Measurements from ENCODE around the gene GALNT17.

The GALNT17 gene

DNA sequence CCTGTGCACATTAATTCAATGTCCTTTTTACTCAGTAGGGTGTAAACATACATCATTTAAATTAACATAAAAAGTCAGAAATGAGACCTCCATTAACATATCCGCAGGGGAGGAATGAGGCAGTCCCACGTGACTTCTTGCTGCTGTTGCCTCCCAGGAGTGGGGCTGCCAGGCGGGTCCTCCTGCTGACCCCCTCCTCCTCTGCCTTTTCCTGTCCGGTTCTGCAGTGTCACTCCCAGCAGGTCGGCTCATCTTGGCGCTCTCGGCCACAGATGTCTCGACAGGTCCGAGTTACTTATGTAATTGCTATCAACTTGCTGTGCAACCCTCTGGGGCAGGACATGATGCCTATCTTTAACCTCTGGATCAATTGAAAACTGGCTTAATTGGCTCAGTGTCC, 329.6 kb downstream of the GALNT17 start:
- DNase-seq (ENCODE audit: low read depth), result no peak

DNA sequence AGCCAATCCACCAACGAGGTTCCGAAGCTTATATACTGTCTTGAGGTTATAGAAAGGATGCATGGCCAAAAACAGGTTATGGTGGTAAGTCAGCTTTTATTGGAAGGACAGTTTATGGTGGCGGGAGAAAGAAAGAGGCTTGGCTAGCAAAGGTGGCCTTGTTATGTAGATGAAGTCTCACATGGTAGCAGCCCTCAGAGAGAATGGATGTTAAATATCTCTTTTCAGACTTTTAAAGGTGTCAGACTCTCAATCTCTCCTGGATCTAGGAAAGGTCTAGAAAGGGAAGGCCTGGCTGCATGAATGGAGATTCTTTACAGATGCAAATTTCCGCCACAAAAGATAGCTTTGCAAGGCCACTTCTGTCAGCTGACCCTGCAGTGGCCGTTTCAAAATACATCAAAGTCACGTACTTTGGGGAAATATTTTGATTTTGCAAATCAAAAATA, 333.8 kb downstream of the GALNT17 start:
- DNase-seq (ENCODE audit: low read depth), result no peak

DNA sequence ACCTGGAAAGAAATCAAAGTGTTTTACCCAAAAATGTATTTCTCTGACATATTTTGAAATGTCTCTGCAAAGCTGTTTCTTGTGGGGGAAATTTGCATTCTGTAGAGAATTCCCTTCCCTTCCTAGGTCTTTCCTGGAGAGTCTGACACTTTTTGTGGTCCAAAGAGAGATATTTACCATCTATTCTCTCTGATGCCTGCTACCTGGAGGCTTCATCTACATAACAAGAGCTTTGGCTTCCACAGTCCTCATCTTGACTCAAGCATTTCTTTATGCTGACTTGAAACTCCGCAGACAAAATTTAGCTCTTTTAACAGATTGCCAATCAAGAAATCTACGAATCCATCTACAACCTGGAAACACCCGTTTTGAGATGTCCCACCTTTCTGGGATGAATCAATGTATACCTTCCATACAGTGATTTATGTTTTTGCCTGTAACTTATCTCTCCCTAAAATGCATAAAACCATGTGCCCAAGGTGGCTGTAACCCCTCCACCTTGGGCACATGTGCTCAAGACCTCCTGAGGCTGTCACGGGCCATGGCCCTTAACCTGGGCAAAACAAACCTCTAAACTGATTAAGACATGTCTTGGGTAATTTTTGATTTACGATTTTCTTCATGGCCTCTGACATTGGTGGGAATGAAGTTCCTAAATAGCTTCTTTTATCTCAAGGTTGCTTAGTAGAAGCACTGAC, 334.7 kb downstream of the GALNT17 start:
- no peak for DNase-seq (ENCODE audit: low read depth)

DNA sequence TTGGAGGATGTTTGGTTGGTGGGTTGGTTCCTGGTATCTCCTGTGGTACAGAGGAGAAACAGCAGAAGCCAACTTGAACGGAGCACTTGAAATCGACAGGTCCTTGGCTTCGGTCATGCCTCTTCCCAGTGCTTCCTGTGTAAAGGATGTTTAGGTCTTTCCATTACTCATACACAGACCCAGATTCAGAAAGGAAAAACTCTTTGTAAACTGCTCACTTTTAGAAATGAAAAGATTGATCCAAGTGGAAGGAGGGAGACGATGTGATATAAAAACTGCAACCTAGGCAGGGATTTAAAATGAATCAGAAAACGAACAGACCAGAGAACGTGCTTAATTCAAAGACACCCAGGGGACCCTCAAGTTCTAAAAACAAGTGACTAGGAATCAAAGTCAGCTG, 338.4 kb downstream of the GALNT17 start:
- no peak for DNase-seq (ENCODE audit: low read depth)

DNA sequence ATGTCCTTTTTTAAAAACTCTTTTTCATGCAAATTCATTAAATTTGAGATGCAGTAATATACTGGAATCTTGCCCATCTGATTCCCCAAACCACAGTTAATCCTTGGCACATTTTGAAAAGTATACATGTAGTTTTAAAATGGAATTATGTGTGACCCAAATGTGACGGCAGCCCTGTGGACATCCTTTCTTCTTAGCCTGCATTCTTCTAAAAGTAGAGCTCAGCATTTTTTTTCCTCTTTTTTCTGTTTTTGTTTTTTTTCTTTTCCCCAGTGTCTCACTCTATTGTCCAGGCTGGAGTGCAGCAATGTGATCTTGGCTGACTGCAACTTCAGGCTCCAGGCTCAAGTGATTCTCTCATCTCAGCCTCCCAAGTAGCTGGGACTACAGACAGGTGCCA, 338.9 kb downstream of the GALNT17 start:
- no peak for DNase-seq (ENCODE audit: low read depth)

DNA sequence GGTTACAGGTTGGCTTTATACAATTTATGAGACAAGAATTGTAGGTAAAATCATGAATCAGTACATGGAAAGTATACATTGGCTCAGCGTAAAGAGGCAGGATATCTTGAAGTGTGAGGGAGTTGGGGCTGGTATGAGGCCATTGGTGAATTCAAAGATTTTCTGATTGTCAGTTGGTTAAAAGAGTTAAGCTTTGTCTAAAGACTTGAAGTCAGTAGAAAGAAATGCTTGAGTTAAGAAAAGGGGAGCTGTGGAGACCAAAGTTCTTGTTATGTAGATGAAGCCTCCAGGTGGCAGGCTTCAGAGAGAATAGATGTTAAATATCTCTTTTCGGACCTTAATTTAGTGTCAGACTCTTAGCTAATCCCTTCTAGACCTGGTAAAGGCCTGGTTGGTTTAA, 341.0 kb downstream of the GALNT17 start:
- DNase-seq (ENCODE audit: low read depth), result no peak

DNA sequence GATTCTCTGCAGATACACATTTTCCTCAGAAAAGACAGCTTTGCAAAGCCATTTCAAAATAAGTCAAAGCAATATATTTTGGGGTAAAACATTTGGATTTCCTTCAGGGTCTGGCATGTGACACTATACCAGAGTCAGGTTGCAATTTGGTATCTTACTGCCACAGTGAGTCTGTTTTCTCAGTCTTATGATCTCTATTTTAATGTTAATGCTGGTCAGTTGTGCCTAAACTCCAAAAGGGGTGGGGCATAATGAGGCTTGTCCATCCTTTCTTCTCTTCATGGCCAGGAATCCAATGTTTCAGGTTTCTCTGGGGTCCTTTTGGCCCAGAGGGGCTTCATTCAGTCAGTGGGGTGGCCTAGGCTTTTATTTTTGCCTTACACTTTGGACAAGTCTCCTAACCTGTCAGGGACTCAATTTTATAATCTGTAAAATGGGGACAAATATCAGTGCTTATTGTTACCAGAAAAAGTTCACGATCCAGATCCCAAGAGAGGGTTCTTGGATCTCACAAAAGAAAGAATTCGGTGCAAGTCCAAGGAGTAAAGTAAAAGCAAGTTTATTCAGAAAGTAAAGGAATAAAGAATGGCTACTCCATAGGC, 341.5 kb downstream of the GALNT17 start:
- no peak for DNase-seq (ENCODE audit: low read depth)

DNA sequence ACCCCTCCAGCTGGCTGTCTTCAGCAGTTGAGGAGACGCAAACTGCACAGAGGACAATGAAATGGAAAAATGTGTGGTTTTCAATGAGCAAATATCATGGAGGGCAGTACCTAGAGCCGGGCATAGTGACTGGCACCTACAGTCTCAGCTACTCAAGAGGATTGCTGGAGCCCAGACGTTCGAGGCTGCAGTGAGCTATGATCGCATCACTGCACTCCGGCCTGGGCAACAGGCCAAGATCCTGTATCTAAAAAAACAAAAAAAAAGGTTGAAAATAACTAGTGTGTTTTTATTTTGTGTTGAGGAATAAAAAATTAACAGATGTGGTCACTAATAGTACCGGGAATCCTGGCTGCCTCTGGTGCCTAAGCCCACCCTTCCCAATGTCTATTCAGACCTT, 345.5 kb downstream of the GALNT17 start:
- DNase-seq (ENCODE audit: low read depth), result no peak

DNA sequence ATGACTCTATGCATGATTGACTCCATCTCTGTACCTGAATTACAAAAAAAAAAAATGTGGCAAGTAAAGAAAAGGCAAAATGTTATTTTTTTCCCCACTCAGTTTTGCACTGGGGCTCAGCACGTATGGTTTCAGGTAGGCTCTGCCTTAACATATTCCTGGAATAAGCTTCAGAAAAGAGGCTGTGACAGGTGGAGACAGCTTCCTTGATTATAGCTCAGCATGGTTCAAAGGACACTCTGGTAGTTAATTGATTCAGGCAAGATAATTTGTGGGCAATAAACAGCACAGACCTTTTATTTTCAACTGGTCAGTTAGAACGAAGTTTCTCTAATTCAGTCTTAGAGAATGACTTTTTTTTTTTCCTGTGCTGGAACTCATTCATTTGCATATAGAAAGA, 347.3 kb downstream of the GALNT17 start:
- no peak for DNase-seq (ENCODE audit: low read depth)

DNA sequence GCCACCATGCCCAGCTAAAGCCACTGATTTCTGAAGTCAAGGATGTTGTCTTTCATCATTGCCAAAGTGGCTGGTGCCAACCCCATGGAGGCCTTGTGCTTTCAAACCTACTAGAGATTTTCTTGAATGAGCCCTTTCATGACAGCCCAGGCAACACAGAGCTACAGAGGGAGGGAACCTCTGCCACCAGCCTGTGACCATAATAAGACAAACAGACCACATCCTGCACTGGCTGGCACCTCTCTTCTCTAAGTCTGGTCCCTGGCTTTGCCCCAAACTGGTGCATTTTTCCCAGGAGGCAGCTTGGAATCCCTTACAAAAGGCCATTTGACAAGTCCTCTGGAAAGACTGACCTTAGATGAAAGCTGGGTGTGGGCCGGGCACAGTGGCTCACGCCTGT, 348.8 kb downstream of the GALNT17 start:
- no peak for DNase-seq (ENCODE audit: low read depth)

DNA sequence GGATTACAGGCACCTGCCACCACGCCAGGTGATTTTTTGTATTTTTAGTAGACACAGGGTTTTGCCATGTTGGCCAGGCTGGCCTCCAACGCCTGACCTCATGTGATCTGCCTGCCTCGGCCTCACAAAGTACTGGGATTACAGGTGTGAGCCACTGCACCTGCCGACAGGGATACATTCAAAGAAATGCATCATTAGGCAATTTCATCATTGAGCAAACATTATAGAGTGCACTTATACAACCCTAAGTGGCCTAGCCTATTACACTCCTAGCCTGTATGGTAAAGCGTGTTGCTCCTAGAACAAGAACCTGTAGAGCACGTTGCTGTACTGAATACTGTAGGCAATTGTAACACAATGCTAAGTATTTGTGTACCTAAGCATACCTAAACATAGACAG, 350.3 kb downstream of the GALNT17 start:
- no peak for DNase-seq (ENCODE audit: low read depth)

DNA sequence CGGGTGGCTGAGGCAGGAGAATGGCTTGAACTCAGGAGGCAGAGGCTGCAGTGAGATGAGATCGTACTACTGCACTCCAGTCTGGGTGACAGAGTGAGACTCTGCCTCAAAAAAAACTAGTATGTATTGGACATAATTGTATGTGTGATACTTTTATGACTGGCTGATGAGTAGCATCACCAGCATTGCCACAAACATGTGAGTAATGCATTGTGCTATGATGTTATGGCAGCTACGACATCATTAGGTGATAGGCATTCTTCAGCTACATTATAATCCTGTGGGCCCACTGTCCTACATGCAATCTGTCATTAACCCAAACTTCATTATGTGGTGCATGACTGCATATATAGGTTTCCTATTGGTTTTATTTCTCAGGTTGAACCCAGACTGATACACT, 352.4 kb downstream of the GALNT17 start:
- no peak for DNase-seq (ENCODE audit: low read depth)

DNA sequence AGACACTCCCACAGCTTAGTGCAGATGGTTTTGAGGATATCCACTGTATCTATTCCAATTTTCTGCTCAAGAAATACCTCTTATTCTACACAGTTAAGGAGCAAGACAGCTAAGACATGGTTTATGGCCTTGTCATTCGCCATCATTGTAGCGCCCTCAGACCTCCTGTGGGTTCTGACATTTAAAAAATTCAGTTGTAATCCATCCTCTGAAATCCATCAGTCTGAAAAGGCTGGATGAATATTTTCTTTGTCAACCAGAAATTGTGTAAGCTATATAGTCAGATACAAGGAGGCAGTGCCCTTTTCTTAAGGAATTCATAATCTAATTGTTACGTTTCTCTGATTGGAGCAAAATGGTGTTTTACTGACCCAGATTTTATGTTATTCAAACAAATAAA, 353.6 kb downstream of the GALNT17 start:
- no peak for DNase-seq (ENCODE audit: low read depth)

DNA sequence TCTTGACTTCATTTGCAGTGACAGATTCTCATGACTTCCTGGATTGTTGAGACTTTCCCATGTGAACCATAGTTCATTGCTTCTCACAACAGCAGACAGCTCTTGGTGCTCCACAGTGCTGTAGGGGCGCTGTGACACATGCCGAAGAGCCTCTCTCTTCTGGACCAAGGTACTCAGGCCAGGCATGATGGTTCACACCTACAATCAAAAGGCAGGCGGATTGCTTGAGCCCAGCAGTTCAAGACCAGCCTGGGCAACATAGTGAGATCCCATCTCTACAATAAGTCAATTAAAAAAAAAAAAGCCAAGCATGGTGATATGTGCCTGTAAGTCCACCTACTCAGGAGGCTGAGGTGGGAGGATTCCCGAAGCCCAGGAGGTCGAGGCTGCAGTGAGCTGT, 354.5 kb downstream of the GALNT17 start:
- no peak for DNase-seq (ENCODE audit: low read depth)

DNA sequence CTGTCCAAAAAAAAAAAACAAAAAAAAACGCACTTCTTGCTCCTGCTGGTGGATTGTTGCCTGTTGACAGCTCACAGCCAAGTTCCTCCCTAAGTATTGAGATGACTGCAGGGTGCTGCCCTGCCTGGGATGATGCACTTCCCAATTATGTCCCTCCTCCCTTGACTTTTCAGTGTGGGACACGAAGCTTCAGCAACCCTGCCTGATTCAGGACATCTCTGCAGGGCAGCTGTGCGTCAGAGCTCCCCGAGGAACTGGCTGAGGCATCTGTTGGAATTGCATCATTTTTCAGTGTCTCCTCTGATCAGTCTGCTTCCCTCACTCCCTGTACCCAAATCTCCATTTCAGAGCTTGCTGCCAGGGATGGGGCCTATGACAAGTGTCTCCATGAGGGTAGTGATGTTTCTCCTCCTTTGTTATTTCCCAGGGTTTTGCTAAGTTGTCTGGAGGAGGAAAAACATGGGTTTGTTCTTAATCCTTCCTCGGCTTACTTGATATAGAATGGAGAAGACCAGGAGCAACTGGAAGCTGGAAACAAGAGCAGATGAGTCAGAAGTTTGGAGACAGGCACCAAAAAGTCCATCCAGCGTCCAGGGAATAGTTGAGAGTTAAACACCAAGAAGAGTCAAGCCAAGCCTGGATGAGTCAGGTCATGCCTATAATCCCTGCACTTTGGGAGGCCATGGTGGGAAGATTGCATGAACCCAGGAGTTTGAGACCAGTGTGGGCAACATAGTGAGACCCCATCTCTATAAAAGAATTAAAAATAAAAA, 355.1 kb downstream of the GALNT17 start:
- no peak for DNase-seq (ENCODE audit: low read depth)

DNA sequence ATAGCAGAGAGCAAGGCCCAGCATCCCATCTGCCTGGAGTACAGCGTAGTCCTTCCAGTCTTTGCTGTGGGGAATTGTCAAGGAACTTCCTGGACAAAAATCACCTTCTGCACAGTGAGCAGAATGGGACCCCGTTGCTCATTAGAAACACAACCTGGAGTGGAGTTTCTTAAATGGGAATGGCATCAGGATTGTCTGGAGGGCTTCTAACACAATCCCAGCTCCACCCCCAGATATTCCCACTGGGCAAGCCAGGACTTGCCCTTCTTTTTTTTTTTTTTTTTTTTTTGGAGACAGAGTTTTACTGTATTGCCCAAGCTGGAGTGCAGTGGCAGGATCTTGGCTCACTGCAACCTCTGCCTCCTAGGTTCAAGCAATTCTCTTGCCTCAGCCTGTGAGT, 356.4 kb downstream of the GALNT17 start:
- no peak for DNase-seq (ENCODE audit: low read depth)

DNA sequence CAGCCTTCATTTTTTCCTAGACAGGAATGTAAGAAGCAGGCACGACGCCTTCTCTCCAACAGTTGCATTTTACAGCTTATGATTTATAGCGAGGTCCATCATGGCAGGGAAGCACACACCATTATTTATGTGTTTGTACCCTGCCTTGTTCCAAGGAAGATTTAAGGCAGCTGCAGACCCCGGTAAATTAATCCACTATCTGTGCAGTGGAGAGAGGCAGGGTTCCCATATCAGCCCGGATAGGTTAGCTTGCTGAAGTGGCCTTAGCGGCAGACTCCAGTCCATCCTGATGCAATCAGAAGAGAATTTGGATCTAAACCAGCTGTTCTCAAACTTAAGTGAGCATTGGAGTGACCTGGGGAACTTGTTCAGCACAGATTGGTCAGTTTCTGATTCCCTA, 359.4 kb downstream of the GALNT17 start:
- DNase-seq (ENCODE audit: low read depth), result no peak

DNA sequence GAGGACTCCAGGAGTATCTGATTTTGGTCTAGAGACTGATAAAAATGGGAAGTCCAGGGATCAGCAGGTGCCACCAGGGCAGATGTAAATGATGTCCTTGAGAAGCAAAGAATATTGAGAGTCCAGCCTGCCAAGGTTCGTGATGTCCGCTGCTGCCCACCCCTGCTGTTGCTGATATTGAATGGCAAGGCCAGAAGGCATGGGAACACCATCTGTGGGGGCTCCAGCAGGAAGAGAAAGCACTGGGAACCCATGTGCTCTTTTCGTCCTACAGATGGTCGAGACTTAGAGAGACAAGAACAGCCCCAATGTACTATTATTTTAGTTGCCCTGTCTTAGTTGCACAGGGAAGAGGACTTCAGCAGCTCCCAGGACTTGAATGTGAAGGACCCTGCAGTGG, 363.9 kb downstream of the GALNT17 start:
- DNase-seq (ENCODE audit: low read depth), result no peak

DNA sequence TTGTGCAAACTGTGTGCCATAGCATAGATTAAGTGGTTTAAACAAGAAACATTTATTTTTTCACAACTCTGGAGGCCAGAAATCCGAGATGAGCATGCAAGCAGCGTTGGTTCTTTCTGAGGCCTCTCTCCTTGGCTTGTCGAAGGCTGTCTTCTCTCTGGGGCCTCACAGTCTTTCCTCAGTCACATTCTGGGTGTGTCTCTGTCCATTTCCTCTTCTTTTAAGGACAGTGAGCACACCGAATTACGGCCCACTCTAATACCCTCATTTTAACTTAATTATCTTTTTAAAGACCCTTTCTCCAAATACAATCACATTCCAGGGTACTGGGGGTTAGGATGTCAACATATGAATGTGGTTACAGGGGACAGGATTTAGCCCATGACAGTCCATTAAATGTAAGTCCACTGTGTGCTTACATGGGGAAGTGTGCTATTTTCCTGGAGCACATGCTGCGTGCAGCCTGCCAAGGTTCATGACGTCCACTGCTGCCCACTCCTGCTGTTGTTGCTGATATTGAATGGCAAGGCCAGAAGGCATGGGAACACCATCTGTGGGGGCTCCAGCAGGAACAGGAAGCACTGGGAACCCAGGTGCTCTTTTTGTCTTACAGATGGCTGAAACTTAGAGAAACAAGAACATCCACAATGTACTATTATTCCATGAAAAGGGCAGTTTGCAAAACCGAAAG, 365.5 kb downstream of the GALNT17 start:
- DNase-seq (ENCODE audit: low read depth), result no peak

DNA sequence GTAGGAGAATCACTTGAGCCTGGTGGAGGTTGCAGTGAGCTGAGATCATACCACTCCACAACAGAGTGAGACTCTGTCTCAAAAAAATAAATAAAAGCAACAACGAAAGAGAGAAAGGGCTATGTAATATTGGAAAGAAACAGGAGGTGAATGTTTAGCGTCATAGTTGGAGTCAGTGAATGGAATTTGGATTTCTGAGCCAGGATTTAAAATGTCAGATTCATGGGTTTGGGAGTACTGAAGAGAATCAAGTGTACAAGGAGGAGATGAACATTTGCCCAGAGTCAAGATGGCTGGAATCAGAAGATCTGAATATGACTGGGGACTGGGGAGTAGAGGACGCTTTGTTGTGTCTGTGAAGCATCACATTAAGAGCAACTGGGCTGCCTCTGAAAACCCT, 366.4 kb downstream of the GALNT17 start:
- DNase-seq (ENCODE audit: low read depth), result no peak

DNA sequence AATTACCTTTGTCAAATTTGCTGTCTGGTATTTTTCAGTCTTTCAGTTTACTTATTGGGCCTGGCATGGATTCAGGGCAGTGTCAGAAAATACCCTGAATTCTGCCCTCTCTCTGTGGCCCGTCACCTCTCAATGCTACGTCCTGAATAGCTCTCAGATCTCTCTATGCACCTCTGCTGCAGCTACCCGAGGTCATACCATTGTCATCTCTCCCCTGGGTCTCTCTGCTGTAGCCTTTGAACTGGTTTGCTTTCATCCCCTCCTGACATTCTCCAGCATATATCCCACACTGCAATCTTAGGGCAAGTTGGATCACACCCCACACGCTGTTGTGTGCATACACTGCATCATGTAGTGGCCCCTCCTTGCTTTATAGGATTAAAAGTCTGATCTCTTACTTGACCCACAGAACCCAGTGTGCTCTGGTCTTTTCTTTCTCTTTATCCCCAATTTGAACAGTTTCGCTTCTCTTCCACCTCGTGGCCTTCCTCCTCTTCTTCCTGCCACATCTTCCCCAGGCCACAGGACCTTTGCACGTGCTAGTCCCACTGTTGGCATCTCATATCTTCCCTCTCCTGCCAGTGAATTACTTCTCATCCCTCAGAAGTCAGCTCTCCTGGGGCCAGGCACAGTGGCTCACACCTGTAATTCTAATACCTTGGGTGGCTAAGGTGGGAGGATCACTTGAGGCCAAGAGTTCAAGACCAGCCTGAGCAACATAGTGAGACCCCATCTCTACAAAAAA, 372.9 kb downstream of the GALNT17 start:
- no peak for DNase-seq (ENCODE audit: low read depth)

DNA sequence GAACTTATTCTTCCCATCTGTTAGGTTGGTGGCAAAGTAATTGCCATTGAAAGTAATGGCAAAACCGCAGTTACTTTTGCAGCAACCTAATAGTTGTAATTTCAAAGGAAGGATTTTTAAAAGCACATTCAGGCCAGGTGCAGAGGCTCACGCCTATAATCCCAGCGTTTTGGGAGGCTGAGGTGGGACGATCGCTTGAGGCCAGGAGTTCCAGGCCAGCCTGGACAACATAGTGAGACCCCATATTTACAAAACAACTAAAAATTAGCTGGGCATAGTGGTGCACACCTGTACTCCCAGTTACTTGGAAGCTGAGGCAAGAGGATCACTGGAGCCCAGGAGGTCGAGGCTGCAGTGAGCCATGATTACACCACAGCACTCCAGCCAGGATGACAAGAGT, 374.9 kb downstream of the GALNT17 start:
- DNase-seq (ENCODE audit: low read depth), result no peak
